ENCODE results near the gene LPO.

- TF ChIP-seq EZH2 (IDR thresholded peaks at IDR 0.05; ENCODE audit: borderline replicate concordance, low read depth, low read length, severe bottlenecking) (no peak), CTCF (IDR thresholded peaks at IDR 0.05; ENCODE audit: borderline replicate concordance, extremely low read depth, low read length, poor library complexity, severe bottlenecking) (no peak)
Observed at GRCh38 chr17:58315281-58315711, 76.9 kb downstream of the LPO start.
